ENCODE data around the gene GSTM4. TPM values are rescaled to one million over a fixed set of nuclear protein-coding genes. Genes with fewer than 3 reads are reported as not detected.

Gene GSTM4
- total RNA-seq, 4 donors from 2014 or later, result 64.9 to 104 (median 94.8) TPM

Other genes starting within 250 kb of the GSTM4 start
- 10 to 100 TPM; 28.4 to 41.8 (median 33.3) TPM for gene PSMA5, start 229.7 kb upstream of the GSTM4 start, total RNA-seq
- 1 to 10 TPM in 1 of 4 donors, under 1 TPM in 3; 0.40 to 4.1 (median 0.44) TPM for gene SYPL2, start 189.6 kb upstream of the GSTM4 start, total RNA-seq
- 10 to 100 TPM in 1 of 4 donors, 1 to 10 TPM in 3; 2.7 to 12.3 (median 6.2) TPM for gene ATXN7L2, start 172.2 kb upstream of the GSTM4 start, total RNA-seq
- 10 to 100 TPM; 10.5 to 37.4 (median 17.3) TPM for gene CYB561D1, start 162.0 kb upstream of the GSTM4 start, total RNA-seq
- gene AMIGO1, start 146.4 kb upstream of the GSTM4 start, total RNA-seq, result 1 to 10 TPM in 2 of 4 donors, under 1 TPM in 2; 0.60 to 8.1 (median 3.5) TPM
- gene GPR61, start 116.2 kb upstream of the GSTM4 start, total RNA-seq, result not detected
- 1 to 10 TPM; 2.2 to 7.5 (median 5.1) TPM for gene GNAI3, start 107.5 kb upstream of the GSTM4 start, total RNA-seq
- gene GNAT2, start 36.5 kb upstream of the GSTM4 start, total RNA-seq, result not detected
- 10 to 100 TPM; 21.3 to 59.7 (median 39.0) TPM for gene AMPD2, start 36.3 kb upstream of the GSTM4 start, total RNA-seq
- 10 to 100 TPM; 27.0 to 87.5 (median 57.2) TPM for gene GSTM2, start 12.0 kb downstream of the GSTM4 start, total RNA-seq
- gene GSTM1, start 31.7 kb downstream of the GSTM4 start, total RNA-seq, result 10 to 100 TPM in 1 of 4 donors, not detected in 3; 18.1 TPM
- gene GSTM5, start 56.2 kb downstream of the GSTM4 start, total RNA-seq, result 1 to 10 TPM in 2 of 4 donors, not detected in 2; 1.2 to 1.4 TPM
- 10 to 100 TPM in 3 of 4 donors, 1 to 10 TPM in 1; 8.2 to 34.1 (median 24.3) TPM for gene GSTM3, start 84.9 kb downstream of the GSTM4 start, total RNA-seq
- 100 to 1,000 TPM; 228 to 468 (median 363) TPM for gene EPS8L3, start 107.8 kb downstream of the GSTM4 start, total RNA-seq